GM18505 (cell line): ENCODE measurements around the gene PARD6G.

Experiments
- ATAC-seq: cut with Tn5 transposase; IDR thresholded peaks from one replicate; pipeline ENCODE4 v1.9.1; 2021; ENCODE audit not compliant: unreplicated experiment
- POLR2A ChIP-seq: IDR thresholded peaks from 4 replicates; pipeline ENCODE4 v1.6.1; 2011; ENCODE audit warnings: borderline replicate concordance; ENCODE audit not compliant: insufficient read depth, insufficient read length; ENCODE audit errors: extremely low read depth

Gene PARD6G

GRCh38 chr18:80140455-80140985 is 106.8 kb downstream of the PARD6G start:
- no peak for TF ChIP-seq POLR2A
- no peak for ATAC-seq

- no peak for TF ChIP-seq POLR2A
- ATAC-seq, result no peak
Observed at GRCh38 chr18:80137976-80138375, 109.3 kb downstream of the PARD6G start.

- ATAC-seq, result no peak
- TF ChIP-seq POLR2A, result no peak
Observed at GRCh38 chr18:80137137-80137536, 110.2 kb downstream of the PARD6G start.

- TF ChIP-seq POLR2A, result no peak
Observed at GRCh38 chr18:80136679-80137078, 110.6 kb downstream of the PARD6G start.

GRCh38 chr18:80135136-80135535 is 112.2 kb downstream of the PARD6G start:
- no peak for ATAC-seq
- TF ChIP-seq POLR2A, result no peak

More at GRCh38 chr18:80136679-80137078, 110.6 kb downstream of the PARD6G start:
- no peak for ATAC-seq

- ATAC-seq, result no peak
Observed at GRCh38 chr18:80133124-80133523, 114.2 kb downstream of the PARD6G start.

GRCh38 chr18:80132180-80132812 is 115.0 kb downstream of the PARD6G start:
- TF ChIP-seq POLR2A, result no peak
- no peak for ATAC-seq

More at GRCh38 chr18:80133124-80133523, 114.2 kb downstream of the PARD6G start:
- no peak for TF ChIP-seq POLR2A

GRCh38 chr18:80130555-80130954 is 116.8 kb downstream of the PARD6G start:
- no peak for ATAC-seq
- TF ChIP-seq POLR2A, result no peak

GRCh38 chr18:80129672-80130367 is 117.5 kb downstream of the PARD6G start:
- no peak for TF ChIP-seq POLR2A
- ATAC-seq, result no peak

GRCh38 chr18:80127635-80128034 is 119.7 kb downstream of the PARD6G start:
- no peak for TF ChIP-seq POLR2A
- ATAC-seq, result no peak

GRCh38 chr18:80126797-80127196 is 120.5 kb downstream of the PARD6G start:
- no peak for ATAC-seq

GRCh38 chr18:80124131-80124530 is 123.2 kb downstream of the PARD6G start:
- TF ChIP-seq POLR2A, result no peak
- ATAC-seq, result no peak

More at GRCh38 chr18:80126797-80127196, 120.5 kb downstream of the PARD6G start:
- no peak for TF ChIP-seq POLR2A

GRCh38 chr18:80120932-80121331 is 126.4 kb downstream of the PARD6G start:
- ATAC-seq, result no peak
- no peak for TF ChIP-seq POLR2A

- ATAC-seq, result no peak
- TF ChIP-seq POLR2A, result no peak
Observed at GRCh38 chr18:80119111-80119510, 128.2 kb downstream of the PARD6G start.
